ENCODE measurements around the gene APOL3. TPM values are rescaled to one million over a fixed set of nuclear protein-coding genes. Genes with fewer than 3 reads are reported as not detected.
A peak's percentile ranks its signal among the peaks of the same experiment; 100 is the strongest.
"Not testable (repeated sequence)": the region's sequence is repeated elsewhere in the genome, so short reads cannot be mapped to it uniquely, and the experiment has no call there.

Gene APOL3
- total and polyA plus RNA-seq, 2 of the 13 experiments (the other 11 are each of a cell fraction or from before 2014, with no cell fraction given): 3.8 to 5.4 TPM

- ChIA-PET CTCF (ENCODE audit: low intra/inter-chr PET ratio, low total read pairs) (no interaction called here), POLR2A (no interaction called here)
- BruUV-seq (replicated peaks): no TSS peak
- TF ChIP-seq SRSF4 (IDR thresholded peaks at IDR 0.05; ENCODE audit: low read depth, low read length, poor library complexity, severe bottlenecking) (no peak), MIER3 (CRISPR knock-in tag; IDR thresholded peaks at IDR 0.05; ENCODE audit: borderline replicate concordance) (no peak), ZNF577 (CRISPR knock-in tag; IDR thresholded peaks at IDR 0.05; ENCODE audit: borderline replicate concordance, low read depth) (no peak), UBTF (CRISPR knock-in tag; IDR thresholded peaks at IDR 0.05) (no peak), MXI1 (IDR thresholded peaks at IDR 0.05; ENCODE audit: borderline replicate concordance, low read depth, low read length) (no peak), CENPT (CRISPR knock-in tag; IDR thresholded peaks at IDR 0.05; ENCODE audit: low read depth) (no peak)
- Histone ChIP-seq H3K4me2 (ENCODE audit: low read depth, low read length) (no peak overlapping the region), H3K4me3 (replicated peaks in 1 of 3; ENCODE audit: insufficient read depth in 1 of 3, low read depth in 2 of 3, low read length in 3 of 3) (no peak overlapping the region), H3K9ac (ENCODE audit: insufficient read depth, low read depth, low read length) (no peak overlapping the region), H2AFZ (ENCODE audit: low read length) (no peak overlapping the region), H3K4me1 (ENCODE audit: insufficient read depth, low read length) (no peaks in the 10 kb centered on the region), H3K27ac (ENCODE audit: extremely low read length, insufficient read depth, low read length) (no peak overlapping the region), H3K27me3 (ENCODE audit: control insufficient read depth in 1 of 2, insufficient read depth in 2 of 2, low read length in 2 of 2) (peaks cover 0 to 9% of the 10 kb centered on the region in 2 experiments; a peak in 2 of 5 replicates), H3K79me2 (ENCODE audit: insufficient read depth, low read length) (no peaks in the 10 kb centered on the region), H4K20me1 (ENCODE audit: insufficient read depth, low read length) (no peaks in the 10 kb centered on the region), H3K9me3 (ENCODE audit: low read length) (no peaks in the 10 kb centered on the region), H3K36me3 (replicated peaks in 1 of 2; ENCODE audit: control insufficient read depth in 1 of 2, insufficient read depth in 2 of 2, low read length in 2 of 2) (no peaks in the 10 kb centered on the region)
- 66% methylated on average over 4 of the region's 4 CpGs for WGBS (ENCODE audit: low lambda C conversion rate)
- in situ Hi-C loops (cut with HindIII; ENCODE audit: extremely low pct_ligation_motif_present, low pct_unique_long_range_greater_than_20kb) (loop anchor here (25.0 kb wide), 1 partner anchor 364 kb away; no protein-coding TSS in a partner anchor), intact Hi-C loops (cut with micrococcal nuclease; ENCODE audit: unreplicated experiment) (no loop called here)
- ATAC-seq (no peak), DNase-seq (ENCODE audit: low spot score) (no peak), FAIRE-seq (no peak)
Measured at GRCh38 chr22:36101756-36102155, 58.8 kb downstream of the APOL3 start.

- POLR2A ChIA-PET; H3K9me3 ChIP-seq (ENCODE audit: low read length); H3K4me3 ChIP-seq (replicated peaks in 1 of 3; ENCODE audit: insufficient read depth in 1 of 3, low read depth in 2 of 3, low read length in 3 of 3); H3K4me1 ChIP-seq (ENCODE audit: insufficient read depth, low read length); H3K27ac ChIP-seq (ENCODE audit: extremely low read length, insufficient read depth, low read length); H3K79me2 ChIP-seq (ENCODE audit: insufficient read depth, low read length); BruUV-seq (replicated peaks); DNase-seq (ENCODE audit: low spot score); H4K20me1 ChIP-seq (ENCODE audit: insufficient read depth, low read length); H3K36me3 ChIP-seq (replicated peaks in 1 of 2; ENCODE audit: control insufficient read depth in 1 of 2, insufficient read depth in 2 of 2, low read length in 2 of 2); H3K4me2 ChIP-seq (ENCODE audit: low read depth, low read length); H3K9ac ChIP-seq (ENCODE audit: insufficient read depth, low read depth, low read length); intact Hi-C loops (cut with micrococcal nuclease; ENCODE audit: unreplicated experiment); H2AFZ ChIP-seq (ENCODE audit: low read length); CTCF ChIA-PET (ENCODE audit: low intra/inter-chr PET ratio, low total read pairs); ATAC-seq; FAIRE-seq; H3K27me3 ChIP-seq (ENCODE audit: control insufficient read depth in 1 of 2, insufficient read depth in 2 of 2, low read length in 2 of 2): not testable (repeated sequence)
- 27% methylated on average over 4 of the region's 4 CpGs for WGBS (ENCODE audit: low lambda C conversion rate)
- peak; percentile 94; the same call in 1 of the 2 replicates for TF ChIP-seq ZNF431 (CRISPR knock-in tag; IDR thresholded peaks at IDR 0.05; ENCODE audit: borderline replicate concordance, low read depth)
- in situ Hi-C loops (cut with HindIII; ENCODE audit: extremely low pct_ligation_motif_present, low pct_unique_long_range_greater_than_20kb): loop anchor here (25.0 kb wide), 1 partner anchor 364 kb away; no protein-coding TSS in a partner anchor
Measured at GRCh38 chr22:36100908-36101307, 59.6 kb downstream of the APOL3 start.

All from HepG2 (cell line).